HepG2 (cell line): ENCODE data around the gene TEF. TPM values are rescaled to one million over a fixed set of nuclear protein-coding genes. Genes with fewer than 3 reads are reported as not detected.
A peak's percentile ranks its signal among the peaks of the same experiment; 100 is the strongest.

ENCODE experiments used
- ATAC-seq: fragments of 200-7000 bp; cut with Tn5 transposase; 3 replicates; pipeline ENCODE4 v1.9.1; 2020; ENCODE audit warnings: mild to moderate bottlenecking, moderate library complexity
- BruUV-seq: library from RNA; stranded (reverse); fragments of 400-500 nt; replicated peaks from 2 replicates; lab custom pipeline; 2021; lab: Mats Ljungman, UMichigan
- CTCF ChIA-PET: fragments of 300-600 bp; formaldehyde crosslinking; extraction: SDS; loops from one replicate; lab custom pipeline; 2021; ENCODE audit warnings: low total read pairs, inconsistent platforms, low intra/inter-chr PET ratio; lab: Yijun Ruan, JAX
- POLR2A ChIA-PET: fragments of 350-600 bp; sonication (Branson Sonifier 250); formaldehyde crosslinking; loops from one replicate; lab custom pipeline; 2020; ENCODE audit warnings: antibody characterized with exemption, inconsistent platforms; lab: Yijun Ruan, JAX
- DNase-seq: peaks from one replicate; pipeline ENCODE4 v3.0.0-alpha.2; 2015; ENCODE audit warnings: low spot score
- FAIRE-seq: peaks from 3 replicates; lab custom pipeline; 2011; peaks lifted over from hg19 to GRCh38; lab: Jason Lieb, UNC
- H2AFZ ChIP-seq: one replicate; pipeline ENCODE4 v1.6.1; 2011; ENCODE audit warnings: low read length, inconsistent platforms
- H3K27ac ChIP-seq: fragments of 300-600 bp; 3 replicates; pipeline ENCODE4 v1.8.0; 2011; ENCODE audit warnings: mixed run types, mild to moderate bottlenecking, mixed read lengths, low read length, inconsistent platforms; ENCODE audit not compliant: insufficient read depth; ENCODE audit errors: extremely low read length
- H3K27me3 ChIP-seq, 2 experiments: fragments of 200-600 bp in 1 of 2; 2 replicates in 1 of 2; 3 replicates in 1 of 2; pipeline versions ENCODE4 v1.6.0 to v1.8.0; 2011; ENCODE audit warnings: low read length in 2 of 2, mild to moderate bottlenecking in 2 of 2, moderate library complexity in 2 of 2, inconsistent platforms in 1 of 2; ENCODE audit not compliant: insufficient read depth in 2 of 2, control insufficient read depth in 1 of 2
- H3K36me3 ChIP-seq, 2 experiments: fragments of 200-600 bp in 1 of 2; replicated peaks in 1 of 2; 2 replicates in 1 of 2; 3 replicates in 1 of 2; pipeline versions ENCODE4 v1.5.1 to v1.8.0; 2011; ENCODE audit warnings: low read length in 2 of 2, inconsistent platforms in 1 of 2; ENCODE audit not compliant: insufficient read depth in 2 of 2, control insufficient read depth in 1 of 2
- H3K4me1 ChIP-seq: 2 replicates; pipeline ENCODE4 v1.5.1; 2012; ENCODE audit warnings: low read length, inconsistent platforms; ENCODE audit not compliant: insufficient read depth
- H3K4me2 ChIP-seq: 2 replicates; pipeline ENCODE4 v1.6.0; 2011; ENCODE audit warnings: low read depth, low read length, inconsistent platforms
- H3K4me3 ChIP-seq, 3 experiments: fragments of 200-600 bp in 1 of 3; sonication (generic), shearing (Covaris generic) in 1 of 3; replicated peaks in 1 of 3; 2 replicates each; pipeline ENCODE4 v1.5.1; 2011 to 2016; ENCODE audit warnings: low read length in 3 of 3, inconsistent platforms in 2 of 3, low read depth in 2 of 3, mild to moderate bottlenecking in 2 of 3, control low read depth in 1 of 3, mixed read lengths in 1 of 3; ENCODE audit not compliant: insufficient read depth in 1 of 3
- H3K79me2 ChIP-seq: one replicate; pipeline ENCODE4 v1.6.1; 2011; ENCODE audit warnings: low read length, inconsistent platforms; ENCODE audit not compliant: insufficient read depth
- H3K9ac ChIP-seq: 2 replicates; pipeline ENCODE4 v1.6.0; 2011; ENCODE audit warnings: mild to moderate bottlenecking, low read depth, low read length, inconsistent platforms; ENCODE audit not compliant: insufficient read depth
- H3K9me3 ChIP-seq: 2 replicates; pipeline ENCODE4 v1.5.1; 2012; ENCODE audit warnings: mild to moderate bottlenecking, low read length
- H4K20me1 ChIP-seq: 2 replicates; pipeline ENCODE4 v1.6.0; 2011; ENCODE audit warnings: inconsistent platforms, mild to moderate bottlenecking, low read length, moderate library complexity; ENCODE audit not compliant: insufficient read depth
- AGO2 ChIP-seq: fragments of 200-400 bp; formaldehyde crosslinking; optimal IDR thresholded peaks from 2 replicates; pipeline ENCODE3; 2017; ENCODE audit warnings: mild to moderate bottlenecking, low read depth, low read length, moderate library complexity
- MBD4 ChIP-seq: IDR thresholded peaks from 2 replicates; pipeline ENCODE4 v1.6.1; 2012; ENCODE audit warnings: low read length, inconsistent platforms, borderline replicate concordance
- SUZ12 ChIP-seq: fragments of 150-350 bp; IDR thresholded peaks from 2 replicates; pipeline ENCODE4 v1.6.1; 2014; ENCODE audit warnings: low read depth, low read length
- ZNF414 ChIP-seq: sonication (generic); formaldehyde crosslinking; IDR thresholded peaks from 2 replicates; pipeline ENCODE4 v1.5.0; 2020; ENCODE audit warnings: missing genetic modification reagents
- WGBS: methylation state at CpG from one replicate; pipeline ENCODE4 v1.1.6; 2017; ENCODE audit warnings: low lambda C conversion rate; 5-methylcytosine and 5-hydroxymethylcytosine counted together
- in situ Hi-C: cut with HindIII; loops from 2 replicates; pipeline ENCODE4 v1.10.0; 2017; ENCODE audit warnings: low pct_unique_long_range_greater_than_20kb; ENCODE audit not compliant: extremely low pct_ligation_motif_present
- intact Hi-C: fragments of 100-400 bp; cut with micrococcal nuclease; formaldehyde crosslinking; loops from one replicate; pipeline ENCODE4 v1.10.0; 2022; ENCODE audit not compliant: unreplicated experiment
- polyA plus RNA-seq, 8 experiments: library from polyadenylated mRNA; depleted of rRNA in 3 of 8; stranded (reverse) in 7 of 8; unstranded in 1 of 8; fragments of >200 nt; fragmentation: Illumina TruSeq in 4 of 8; extraction: Trizol in 4 of 8; gene quantifications; 2 replicates each; pipeline versions ENCODE4 v1.2.1 to v1.2.3, GENCODE V29; 2011 to 2016; ENCODE audit warnings: low read depth in 4 of 8, missing spikeins in 1 of 8, mixed read lengths in 1 of 8; ENCODE audit not compliant: insufficient read depth in 1 of 8
- total RNA-seq, 5 experiments: library from RNA; depleted of rRNA; stranded (reverse); fragments of >200 nt; fragmentation: Illumina TruSeq; extraction: Trizol; gene quantifications; 2 replicates each; pipeline ENCODE4 v1.2.3, GENCODE V29; 2016; ENCODE audit warnings: low read depth in 1 of 5

TEF gene
- total and polyA plus RNA-seq, 2 of the 13 experiments (the other 11 are each of a cell fraction or from before 2014, with no cell fraction given), result 7.6 to 11.2 TPM

- Histone ChIP-seq H3K27me3 (no peaks in the 10 kb centered on the region), H3K4me3 (no peak overlapping the region), H4K20me1 (no peaks in the 10 kb centered on the region), H3K4me2 (no peak overlapping the region), H3K9ac (no peak overlapping the region), H2AFZ (no peak overlapping the region), H3K27ac (no peak overlapping the region), H3K79me2 (no peaks in the 10 kb centered on the region), H3K4me1 (peaks cover 14% of the 10 kb centered on the region), H3K36me3 (peaks cover 51 to 93% of the 10 kb centered on the region in 2 experiments), H3K9me3 (no peaks in the 10 kb centered on the region)
- ChIA-PET CTCF (no interaction called here), POLR2A (interaction anchor here (1.5 kb wide), 1 partner anchor 34 kb away, joined by 7 read pairs; the partner anchor contains the start of gene TEF)
- FAIRE-seq, result no peak
- intact Hi-C loops, result no loop called here
- 100% methylated on average over 5 of the region's 18 CpGs for WGBS
- no TSS peak for BruUV-seq
- ATAC-seq, result no peak
- no peak for DNase-seq
- TF ChIP-seq SUZ12 (no peak), MBD4 (no peak)
- in situ Hi-C loops, result no loop called here
Observed at GRCh38 chr22:41347066-41347859, 34.5 kb upstream of the TEF start.

- no peak for DNase-seq
- peaks cover 6% of the 10 kb centered on the region for H3K4me1 ChIP-seq
- ChIA-PET CTCF (no interaction called here), POLR2A (no interaction called here)
- H3K27me3 ChIP-seq, result no peaks in the 10 kb centered on the region
- H3K27ac ChIP-seq, result no peak overlapping the region
- no TSS peak for BruUV-seq
- H4K20me1 ChIP-seq, result no peaks in the 10 kb centered on the region
- no peak for FAIRE-seq
- peak; percentile 29 for TF ChIP-seq AGO2
- TF ChIP-seq ZNF414 (CRISPR knock-in tag), result no peak
- in situ Hi-C loops (no loop called here), intact Hi-C loops (no loop called here)
- H3K4me3 ChIP-seq, result no peak overlapping the region
- H3K4me2 ChIP-seq, result no peak overlapping the region
- H3K9ac ChIP-seq, result no peak overlapping the region
- ATAC-seq, result no peak
- no peak overlapping the region for H2AFZ ChIP-seq
- no peaks in the 10 kb centered on the region for H3K79me2 ChIP-seq
- no peaks in the 10 kb centered on the region for H3K9me3 ChIP-seq
- peaks cover 44 to 90% of the 10 kb centered on the region in 2 experiments for H3K36me3 ChIP-seq
- WGBS, result 95% methylated on average over 16 of the region's 22 CpGs
Observed at GRCh38 chr22:41348964-41349484, 32.7 kb upstream of the TEF start.
